PC-9 (cell line): ENCODE data around the gene SPATA6.

Source experiments
- CTCF ChIP-seq: fragments of 200-600 bp; sonication (generic); conservative IDR thresholded peaks from 2 replicates; pipeline ENCODE4 v1.6.1; 2017; ENCODE audit warnings: mixed run types, antibody characterized with exemption, mild to moderate bottlenecking, moderate library complexity
- EZH2 ChIP-seq: fragments of 200-600 bp; sonication (generic); IDR thresholded peaks from 2 replicates; pipeline ENCODE4 v1.8.0; 2017; ENCODE audit warnings: antibody characterized with exemption, low read depth

DNA sequence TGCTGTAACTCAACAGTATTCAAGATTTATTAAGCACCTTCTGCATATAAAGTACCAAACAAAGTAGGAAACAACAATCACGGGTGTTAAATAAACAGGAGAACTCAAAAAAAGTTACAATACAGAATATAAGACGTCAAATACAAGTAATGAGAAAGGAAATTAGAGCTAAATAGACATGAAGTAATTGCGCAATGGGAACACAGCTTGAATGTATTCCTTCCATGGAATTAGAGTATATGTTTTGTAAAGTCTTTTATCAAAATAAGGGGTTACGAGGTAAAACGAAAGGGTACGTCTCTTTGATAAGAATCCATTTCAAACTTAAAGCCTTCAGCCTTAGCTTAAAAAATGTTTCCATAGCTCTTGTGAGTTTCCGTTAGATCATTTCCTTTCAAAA, 109.1 kb downstream of the SPATA6 start:
- no peak for TF ChIP-seq CTCF
- TF ChIP-seq EZH2, result no peak
